Endothelial cell of umbilical vein (primary cell): ENCODE data around the gene AMFR. TPM values are rescaled to one million over a fixed set of nuclear protein-coding genes. Genes with fewer than 3 reads are reported as not detected.

Experiments
- BruUV-seq: library from RNA; stranded (reverse); fragments of 400-500 nt; replicated peaks from 2 replicates; lab custom pipeline; 2021; lab: Mats Ljungman, UMichigan
- CTCF ChIA-PET: fragments of 300-600, 350-600 bp; sonication (Branson Sonifier 250); formaldehyde crosslinking; loops from one replicate; lab custom pipeline; 2021; ENCODE audit warnings: antibody characterized with exemption, inconsistent platforms; lab: Charles Lee
- POLR2A ChIA-PET: fragments of 300-600, 350-600 bp; sonication (Branson Sonifier 250); formaldehyde crosslinking; loops from one replicate; lab custom pipeline; 2021; ENCODE audit warnings: antibody characterized with exemption, inconsistent platforms; lab: Charles Lee
- DNase-seq: peaks from one replicate; pipeline ENCODE4 v3.0.0-alpha.2; 2011; ENCODE audit warnings: low read depth, low spot score
- FAIRE-seq: peaks from 2 replicates; lab custom pipeline; 2011; peaks lifted over from hg19 to GRCh38; lab: Jason Lieb, UNC
- H2AFZ ChIP-seq: 2 replicates; pipeline ENCODE4 v1.6.0; 2012; ENCODE audit warnings: low read depth, low read length, control low read depth, inconsistent platforms
- H3K27ac ChIP-seq: 2 replicates; pipeline ENCODE4 v1.5.1; 2011; ENCODE audit warnings: low read depth, mild to moderate bottlenecking, control low read depth, low read length, moderate library complexity; ENCODE audit not compliant: insufficient read depth
- H3K27me3 ChIP-seq, 2 experiments: 2 replicates each; pipeline versions ENCODE4 v1.6.0 to v1.6.1; 2011; ENCODE audit warnings: low read length in 2 of 2, mixed read lengths in 1 of 2; ENCODE audit not compliant: control insufficient read depth in 2 of 2, insufficient read depth in 2 of 2
- H3K36me3 ChIP-seq, 2 experiments: 2 replicates in 1 of 2; 3 replicates in 1 of 2; pipeline ENCODE4 v1.5.1; 2011; ENCODE audit warnings: low read length in 2 of 2, mild to moderate bottlenecking in 1 of 2, moderate library complexity in 1 of 2; ENCODE audit not compliant: control insufficient read depth in 2 of 2, insufficient read depth in 2 of 2; ENCODE audit errors: extremely low read depth in 1 of 2
- H3K4me1 ChIP-seq: 3 replicates; pipeline ENCODE4 v1.5.1; 2011; ENCODE audit warnings: mild to moderate bottlenecking, low read length; ENCODE audit not compliant: control insufficient read depth, insufficient read depth; ENCODE audit errors: extremely low read depth
- H3K4me2 ChIP-seq: 2 replicates; pipeline ENCODE4 v1.6.1; 2011; ENCODE audit warnings: low read length, control low read depth, mixed read lengths; ENCODE audit not compliant: insufficient read depth
- H3K4me3 ChIP-seq, 3 experiments: fragments of 200-600 bp in 1 of 3; sonication (generic), shearing (Covaris generic) in 1 of 3; replicated peaks in 1 of 3; 2 replicates each; pipeline ENCODE4 v1.5.1; 2011 to 2016; ENCODE audit warnings: control low read depth in 3 of 3, low read length in 3 of 3, mild to moderate bottlenecking in 2 of 3, inconsistent platforms in 1 of 3, low read depth in 1 of 3, moderate library complexity in 1 of 3; ENCODE audit not compliant: insufficient read depth in 1 of 3
- H3K79me2 ChIP-seq: 2 replicates; pipeline ENCODE4 v1.6.0; 2012; ENCODE audit warnings: low read length, inconsistent platforms; ENCODE audit not compliant: control insufficient read depth, insufficient read depth
- H3K9ac ChIP-seq: replicated peaks from 2 replicates; pipeline ENCODE3; 2011; ENCODE audit warnings: low read length, control low read depth; ENCODE audit not compliant: insufficient read depth; ENCODE audit errors: extremely low read depth
- H3K9me1 ChIP-seq: replicated peaks from 3 replicates; pipeline ENCODE4 v1.6.0; 2011; ENCODE audit warnings: mild to moderate bottlenecking, low read length; ENCODE audit not compliant: control insufficient read depth, insufficient read depth; ENCODE audit errors: extremely low read depth
- H3K9me3 ChIP-seq: replicated peaks from 2 replicates; pipeline ENCODE4 v1.5.1; 2012; ENCODE audit warnings: low read length, inconsistent platforms; ENCODE audit not compliant: control insufficient read depth, insufficient read depth
- H4K20me1 ChIP-seq: replicated peaks from 2 replicates; pipeline ENCODE3; 2011; ENCODE audit warnings: mild to moderate bottlenecking, low read length; ENCODE audit not compliant: control insufficient read depth, insufficient read depth; ENCODE audit errors: extremely low read depth
- EZH2 ChIP-seq: IDR thresholded peaks from 2 replicates; pipeline ENCODE4 v1.6.1; 2012; ENCODE audit warnings: borderline replicate concordance, low read depth, mild to moderate bottlenecking, moderate library complexity, low read length, inconsistent platforms; ENCODE audit not compliant: severe bottlenecking
- FOS ChIP-seq: IDR thresholded peaks from 2 replicates; pipeline ENCODE4 v1.6.1; 2011; ENCODE audit warnings: mild to moderate bottlenecking, low read length, moderate library complexity, borderline replicate concordance; ENCODE audit not compliant: insufficient read depth
- GATA2 ChIP-seq: IDR thresholded peaks from 2 replicates; pipeline ENCODE4 v1.7.0; 2011; ENCODE audit warnings: low read depth, mild to moderate bottlenecking, moderate library complexity, mixed read lengths, low read length; ENCODE audit not compliant: insufficient read length, insufficient read depth
- JUN ChIP-seq: IDR thresholded peaks from 2 replicates; pipeline ENCODE4 v1.6.1; 2011; ENCODE audit warnings: borderline replicate concordance, low read depth; ENCODE audit not compliant: insufficient read length, insufficient read depth
- POLR2AphosphoS5 ChIP-seq: IDR thresholded peaks from 2 replicates; pipeline ENCODE4 v1.6.1; 2012; ENCODE audit warnings: low read depth, mild to moderate bottlenecking, control low read depth, low read length, moderate library complexity; ENCODE audit not compliant: insufficient read depth
- dilution Hi-C: fragments of 300-500 bp; cut with MboI; formaldehyde crosslinking; loops from one replicate; pipeline ENCODE4 v1.15.0; 2019; ENCODE audit warnings: low sequenced_read_pairs; ENCODE audit not compliant: extremely low pct_ligation_motif_present
- intact Hi-C: fragments of 100-400 bp; cut with micrococcal nuclease; formaldehyde crosslinking; loops from one replicate; pipeline ENCODE4 v1.10.0; 2022
- polyA plus RNA-seq, 4 experiments: library from polyadenylated mRNA; depleted of rRNA in 3 of 4; stranded (reverse) in 3 of 4; unstranded in 1 of 4; fragments of >200 nt; gene quantifications; 2 replicates each; pipeline versions ENCODE4 v1.2.1 to v1.2.3, GENCODE V29; 2011 to 2012; ENCODE audit warnings: missing spikeins in 1 of 4
- total RNA-seq: library from RNA; stranded (reverse); gene quantifications from 2 replicates; pipeline ENCODE4 v1.2.3, GENCODE V29; 2021
- TF ChIP-seq, protein P1 (sequence below), 2 donors: IDR thresholded peaks; 1 replicate in 1 of 2; 2 replicates in 1 of 2; pipeline ENCODE4 v1.5.1; 2011; ENCODE audit warnings: low read length in 2 of 2, mild to moderate bottlenecking in 2 of 2, moderate library complexity in 2 of 2, control low read depth in 1 of 2, inconsistent platforms in 1 of 2, low read depth in 1 of 2; ENCODE audit not compliant: insufficient read depth in 1 of 2; ENCODE audit errors: extremely low read depth in 1 of 2
- TF ChIP-seq, protein P2 (sequence below): IDR thresholded peaks from 2 replicates; pipeline ENCODE4 v1.6.1; 2011; ENCODE audit not compliant: insufficient read depth, insufficient read length

Gene AMFR
- total and polyA plus RNA-seq, 2 donors (not counting 3 experiments of a cell fraction or from before 2014, with no cell fraction given) = 66.5 to 71.7 TPM

DNA sequence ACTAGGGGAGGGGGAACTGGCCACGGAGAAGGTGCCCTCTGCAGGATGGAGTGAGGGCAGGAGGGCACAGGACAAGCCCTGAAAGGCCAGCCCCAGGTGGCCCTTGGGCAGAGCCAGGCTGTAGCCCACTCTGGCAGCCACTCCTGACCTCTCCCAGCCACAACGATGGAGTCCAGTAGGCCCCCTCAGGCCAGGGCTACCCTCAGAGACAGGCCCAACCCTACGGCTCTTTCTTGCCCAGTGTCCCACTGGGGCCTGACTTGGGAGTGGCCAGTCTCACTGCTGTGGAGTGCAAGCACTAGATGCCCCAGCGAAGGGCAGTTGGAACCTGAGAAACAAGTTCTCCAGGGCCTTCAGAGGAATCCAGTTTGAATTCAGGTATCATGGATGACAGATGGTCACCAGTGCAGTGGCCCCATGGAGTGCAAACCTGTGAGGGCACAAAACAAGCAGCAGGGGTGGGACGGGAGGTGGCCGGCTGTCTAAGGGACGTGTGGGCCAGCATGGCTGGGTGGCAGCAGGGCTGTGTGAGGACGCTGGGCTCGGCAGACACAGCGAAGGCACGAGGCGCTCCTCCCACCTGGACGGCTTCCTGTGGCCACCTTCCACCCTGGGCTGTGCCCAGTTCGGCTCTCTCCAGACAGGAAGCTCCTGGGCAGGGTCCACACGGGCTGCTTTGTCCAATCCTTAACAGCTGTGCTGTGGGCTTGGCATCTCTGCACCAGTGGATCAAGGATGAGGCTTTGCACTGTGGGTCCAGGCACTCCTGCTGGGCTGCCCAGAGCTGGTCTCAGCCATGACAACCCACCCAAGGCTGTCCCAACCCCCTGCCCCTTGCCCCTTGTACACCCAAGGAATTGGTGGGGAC lies 72.1 kb downstream of the AMFR start:
- H2AFZ ChIP-seq = no peak overlapping the region
- no peak for DNase-seq
- H3K4me2 ChIP-seq = no peak overlapping the region
- peaks cover 0 to 3% of the 10 kb centered on the region in 2 experiments for H3K27me3 ChIP-seq
- no peaks in the 10 kb centered on the region for H4K20me1 ChIP-seq
- no peak for FAIRE-seq
- BruUV-seq = no TSS peak
- CTCF ChIA-PET = interaction anchor here (1.1 kb wide), 1 partner anchor 35 kb away, joined by 3 read pairs; no protein-coding TSS in a partner anchor
- no peak overlapping the region for H3K9ac ChIP-seq
- no peaks in the 10 kb centered on the region for H3K9me1 ChIP-seq
- H3K9me3 ChIP-seq = no peaks in the 10 kb centered on the region
- no peak overlapping the region for H3K27ac ChIP-seq
- no peaks in the 10 kb centered on the region for H3K79me2 ChIP-seq
- POLR2A ChIA-PET = no interaction called here
- TF ChIP-seq FOS = no peak
- TF ChIP-seq EZH2 = no peak
- TF ChIP-seq GATA2 = no peak
- TF ChIP-seq, protein P1, sequence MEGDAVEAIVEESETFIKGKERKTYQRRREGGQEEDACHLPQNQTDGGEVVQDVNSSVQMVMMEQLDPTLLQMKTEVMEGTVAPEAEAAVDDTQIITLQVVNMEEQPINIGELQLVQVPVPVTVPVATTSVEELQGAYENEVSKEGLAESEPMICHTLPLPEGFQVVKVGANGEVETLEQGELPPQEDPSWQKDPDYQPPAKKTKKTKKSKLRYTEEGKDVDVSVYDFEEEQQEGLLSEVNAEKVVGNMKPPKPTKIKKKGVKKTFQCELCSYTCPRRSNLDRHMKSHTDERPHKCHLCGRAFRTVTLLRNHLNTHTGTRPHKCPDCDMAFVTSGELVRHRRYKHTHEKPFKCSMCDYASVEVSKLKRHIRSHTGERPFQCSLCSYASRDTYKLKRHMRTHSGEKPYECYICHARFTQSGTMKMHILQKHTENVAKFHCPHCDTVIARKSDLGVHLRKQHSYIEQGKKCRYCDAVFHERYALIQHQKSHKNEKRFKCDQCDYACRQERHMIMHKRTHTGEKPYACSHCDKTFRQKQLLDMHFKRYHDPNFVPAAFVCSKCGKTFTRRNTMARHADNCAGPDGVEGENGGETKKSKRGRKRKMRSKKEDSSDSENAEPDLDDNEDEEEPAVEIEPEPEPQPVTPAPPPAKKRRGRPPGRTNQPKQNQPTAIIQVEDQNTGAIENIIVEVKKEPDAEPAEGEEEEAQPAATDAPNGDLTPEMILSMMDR (IDR thresholded peaks at IDR 0.05; ENCODE audit: extremely low read depth in 1 of 2, insufficient read depth in 1 of 2, low read depth in 1 of 2, low read length in 2 of 2) = no peak
- TF ChIP-seq, protein P2, sequence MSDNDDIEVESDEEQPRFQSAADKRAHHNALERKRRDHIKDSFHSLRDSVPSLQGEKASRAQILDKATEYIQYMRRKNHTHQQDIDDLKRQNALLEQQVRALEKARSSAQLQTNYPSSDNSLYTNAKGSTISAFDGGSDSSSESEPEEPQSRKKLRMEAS = no peak
- TF ChIP-seq POLR2AphosphoS5 = no peak
- TF ChIP-seq JUN = no peak
- H3K4me3 ChIP-seq = no peak overlapping the region
- peaks cover 14% of the 10 kb centered on the region for H3K4me1 ChIP-seq
- intact Hi-C loops (no loop called here), dilution Hi-C loops (no loop called here)
- no peaks in the 10 kb centered on the region for H3K36me3 ChIP-seq
